Stimulated activated naive CD8-positive, alpha-beta T cell treated with anti-CD3 and anti-CD28 coated beads, Interleukin-15, amount 100 ng/mL, for 72 hours (primary cell): Measurements from ENCODE around the gene FZD1.

ENCODE experiments used
- ATAC-seq: fragments of 150-1000 bp; cut with Tn5 transposase; 2 replicates; pipeline ENCODE4 v1.10.0; 2021; ENCODE audit warnings: mild to moderate bottlenecking, moderate library complexity
- DNase-seq, 2 donors: peaks; one replicate each; pipeline ENCODE4 v3.0.0; 2021 to 2022
- H3K27ac Mint-ChIP-seq, 2 donors: one replicate each; pipeline ENCODE4 v1.8.0; 2022; ENCODE audit warnings: mild to moderate bottlenecking in 2 of 2, mixed read lengths in 2 of 2, moderate library complexity in 2 of 2
- H3K27me3 Mint-ChIP-seq: one replicate; pipeline ENCODE4 v1.8.0; 2022; ENCODE audit warnings: mixed read lengths
- H3K4me1 Mint-ChIP-seq: one replicate; pipeline ENCODE4 v1.8.0; 2022; ENCODE audit warnings: mild to moderate bottlenecking, mixed read lengths
- H3K4me3 Mint-ChIP-seq, 2 donors: one replicate each; pipeline ENCODE4 v1.8.0; 2022; ENCODE audit warnings: mild to moderate bottlenecking in 2 of 2, mixed read lengths in 2 of 2, moderate library complexity in 1 of 2
- H3K9me3 Mint-ChIP-seq, 2 donors: one replicate each; pipeline ENCODE4 v1.8.0; 2022; ENCODE audit warnings: mixed read lengths in 2 of 2

Gene FZD1

GRCh38 chr7:91249506-91250233, 14.6 kb upstream of the FZD1 start:
- no peak overlapping the region for H3K27ac Mint-ChIP-seq
- ATAC-seq, result no peak
- no peaks in the 10 kb centered on the region for H3K4me1 Mint-ChIP-seq
- no peak for DNase-seq
- H3K4me3 Mint-ChIP-seq, result no peak overlapping the region
- H3K9me3 Mint-ChIP-seq, result peaks cover 3% of the 10 kb centered on the region in 2 donors
- peaks cover 1% of the 10 kb centered on the region for H3K27me3 Mint-ChIP-seq

GRCh38 chr7:91250706-91251105, 13.5 kb upstream of the FZD1 start:
- Mint-ChIP-seq H3K27me3 (peaks cover 9% of the 10 kb centered on the region), H3K4me3 (no peak overlapping the region), H3K9me3 (peaks cover 8 to 13% of the 10 kb centered on the region in 2 donors), H3K27ac (no peak overlapping the region), H3K4me1 (no peaks in the 10 kb centered on the region)
- ATAC-seq (no peak), DNase-seq (no peak)

- Mint-ChIP-seq H3K27me3 (peaks cover 9% of the 10 kb centered on the region), H3K4me3 (no peak overlapping the region), H3K27ac (no peak overlapping the region), H3K9me3 (peaks cover 15 to 23% of the 10 kb centered on the region in 2 donors), H3K4me1 (no peaks in the 10 kb centered on the region)
- no peak for ATAC-seq
- no peak for DNase-seq
These were observed 12.4 kb upstream of the FZD1 start for GRCh38 chr7:91251877-91252276.

- Mint-ChIP-seq H3K27me3 (peaks cover 72% of the 10 kb centered on the region), H3K4me1 (peaks cover 17% of the 10 kb centered on the region), H3K9me3 (no peaks in the 10 kb centered on the region), H3K27ac (no peak overlapping the region), H3K4me3 (peak overlapping the region; percentile 84 to 92)
- ATAC-seq, result no peak
- peak in 1 of 2 donors; percentile 4 for DNase-seq
These were observed 718 bp upstream of the FZD1 start for GRCh38 chr7:91263384-91264045.

- peak overlapping the region; percentile 80 to 92 for H3K4me3 Mint-ChIP-seq
- peaks cover 72% of the 10 kb centered on the region for H3K27me3 Mint-ChIP-seq
- peaks cover 17% of the 10 kb centered on the region for H3K4me1 Mint-ChIP-seq
- peak overlapping the region in 1 of 2 donors; percentile 16 for H3K27ac Mint-ChIP-seq
- DNase-seq, result peak; percentile 19 to 28
- no peaks in the 10 kb centered on the region for H3K9me3 Mint-ChIP-seq
- ATAC-seq, result peak; percentile 57
These were observed 870 bp downstream of the FZD1 start for GRCh38 chr7:91264924-91265681.

GRCh38 chr7:91265693-91266066, 1.4 kb downstream of the FZD1 start:
- Mint-ChIP-seq H3K4me3 (peak overlapping the region; percentile 80 to 92), H3K9me3 (no peaks in the 10 kb centered on the region), H3K27me3 (peaks cover 67% of the 10 kb centered on the region), H3K27ac (no peak overlapping the region), H3K4me1 (peaks cover 17% of the 10 kb centered on the region)
- no peak for DNase-seq
- ATAC-seq, result no peak

- Mint-ChIP-seq H3K4me1 (peaks cover 17% of the 10 kb centered on the region), H3K9me3 (no peaks in the 10 kb centered on the region), H3K27me3 (peaks cover 64% of the 10 kb centered on the region), H3K4me3 (peak overlapping the region; percentile 9 to 92), H3K27ac (no peak overlapping the region)
- ATAC-seq (no peak), DNase-seq (no peak)
These were observed 1.9 kb downstream of the FZD1 start for GRCh38 chr7:91266067-91266688.

GRCh38 chr7:91266689-91267090, 2.5 kb downstream of the FZD1 start:
- H3K4me3 Mint-ChIP-seq, result peak overlapping the region; percentile 9 to 41
- no peak for ATAC-seq

GRCh38 chr7:91267171-91267955, 3.1 kb downstream of the FZD1 start:
- ATAC-seq (no peak), DNase-seq (no peak)
- Mint-ChIP-seq H3K4me3 (no peak overlapping the region), H3K27ac (no peak overlapping the region), H3K27me3 (peaks cover 55% of the 10 kb centered on the region), H3K9me3 (no peaks in the 10 kb centered on the region), H3K4me1 (peaks cover 17% of the 10 kb centered on the region)

More at GRCh38 chr7:91266689-91267090, 2.5 kb downstream of the FZD1 start:
- Mint-ChIP-seq H3K4me1 (peaks cover 17% of the 10 kb centered on the region), H3K9me3 (no peaks in the 10 kb centered on the region), H3K27me3 (peaks cover 61% of the 10 kb centered on the region), H3K27ac (no peak overlapping the region)
- DNase-seq, result no peak

GRCh38 chr7:91270372-91270771, 6.1 kb downstream of the FZD1 start:
- Mint-ChIP-seq H3K9me3 (no peaks in the 10 kb centered on the region), H3K27me3 (peaks cover 27% of the 10 kb centered on the region), H3K27ac (no peak overlapping the region), H3K4me3 (no peak overlapping the region), H3K4me1 (peaks cover 1% of the 10 kb centered on the region)
- DNase-seq (no peak), ATAC-seq (no peak)

- Mint-ChIP-seq H3K27ac (no peak overlapping the region), H3K4me3 (no peak overlapping the region), H3K4me1 (no peaks in the 10 kb centered on the region), H3K27me3 (peaks cover 8% of the 10 kb centered on the region), H3K9me3 (no peaks in the 10 kb centered on the region)
- DNase-seq (no peak), ATAC-seq (peak; percentile 48)
These were observed 12.7 kb downstream of the FZD1 start for GRCh38 chr7:91276909-91277308.

- Mint-ChIP-seq H3K27ac (no peak overlapping the region), H3K27me3 (peaks cover 16% of the 10 kb centered on the region)
- ATAC-seq, result no peak
These were observed 16.0 kb downstream of the FZD1 start for GRCh38 chr7:91280185-91280584.

GRCh38 chr7:91280604-91281003, 16.4 kb downstream of the FZD1 start:
- H3K27ac Mint-ChIP-seq, result no peak overlapping the region
- H3K27me3 Mint-ChIP-seq, result peaks cover 16% of the 10 kb centered on the region
- H3K9me3 Mint-ChIP-seq, result no peaks in the 10 kb centered on the region
- no peaks in the 10 kb centered on the region for H3K4me1 Mint-ChIP-seq
- ATAC-seq (no peak), DNase-seq (no peak)
- H3K4me3 Mint-ChIP-seq, result no peak overlapping the region

More at GRCh38 chr7:91280185-91280584, 16.0 kb downstream of the FZD1 start:
- DNase-seq, result no peak
- Mint-ChIP-seq H3K9me3 (no peaks in the 10 kb centered on the region), H3K4me3 (no peak overlapping the region), H3K4me1 (no peaks in the 10 kb centered on the region)

GRCh38 chr7:91285696-91286355, 21.6 kb downstream of the FZD1 start:
- Mint-ChIP-seq H3K4me1 (no peaks in the 10 kb centered on the region), H3K4me3 (no peak overlapping the region), H3K9me3 (no peaks in the 10 kb centered on the region), H3K27me3 (peaks cover 15% of the 10 kb centered on the region), H3K27ac (peak overlapping the region in 1 of 2 donors; percentile 89)
- DNase-seq (no peak), ATAC-seq (no peak)
